Heart left ventricle (tissue), 13 donors: ENCODE results near the gene GRIP2.

Source experiments
- POLR2A ChIP-seq, 2 donors: fragments of 450-650 bp; IDR thresholded peaks; one replicate each; pipeline ENCODE4 v1.6.1; 2017; ENCODE audit warnings: antibody characterized with exemption in 2 of 2, mild to moderate bottlenecking in 2 of 2, moderate library complexity in 2 of 2
- TF ChIP-seq, protein P1 (sequence below), 12 donors: fragments of 200-600 bp; sonication (generic) in 4 of 12; IDR thresholded peaks; one replicate each; pipeline versions ENCODE4 v1.5.0 to v1.8.0; 2018 to 2022; ENCODE audit warnings: antibody characterized with exemption in 12 of 12, mild to moderate bottlenecking in 5 of 12
- donor health status: ischemic (EF 13 %, LVEDD 7.1; RV severe dilation, severe dysfunction).
- donor health status: DM: no; HTN: yes; CAD: no.
- donor health status: DM: no; HTN: no; CAD: no.
- donor health status: ischemic (EF 25% LVEDD 6.9; RV normal size, moderate dysfunction).
- donor health status: ischemic (EF 25% LVEDD 5.7; RV mildly dilated, moderate dysfunction).
- donor health status: ischemic (EF 35%, LVEDD 5.7; RV mildly dilated, moderate dysfunction).
- donor health status: nonischemic (EF 11% LVEDD 7.7; RV severe dilation, severe dysfunction).
- donor health status: DM: yes; HTN: yes; CAD: no.
- donor health status: PGD.
- donor health status: ischemic (EF 29% LVEDD 5.4; RV normal size, mild dysfunction).
- donor health status: nonischemic (EF 23%, LVEDD 6.1; RV moderate dilation, normal function).

DNA sequence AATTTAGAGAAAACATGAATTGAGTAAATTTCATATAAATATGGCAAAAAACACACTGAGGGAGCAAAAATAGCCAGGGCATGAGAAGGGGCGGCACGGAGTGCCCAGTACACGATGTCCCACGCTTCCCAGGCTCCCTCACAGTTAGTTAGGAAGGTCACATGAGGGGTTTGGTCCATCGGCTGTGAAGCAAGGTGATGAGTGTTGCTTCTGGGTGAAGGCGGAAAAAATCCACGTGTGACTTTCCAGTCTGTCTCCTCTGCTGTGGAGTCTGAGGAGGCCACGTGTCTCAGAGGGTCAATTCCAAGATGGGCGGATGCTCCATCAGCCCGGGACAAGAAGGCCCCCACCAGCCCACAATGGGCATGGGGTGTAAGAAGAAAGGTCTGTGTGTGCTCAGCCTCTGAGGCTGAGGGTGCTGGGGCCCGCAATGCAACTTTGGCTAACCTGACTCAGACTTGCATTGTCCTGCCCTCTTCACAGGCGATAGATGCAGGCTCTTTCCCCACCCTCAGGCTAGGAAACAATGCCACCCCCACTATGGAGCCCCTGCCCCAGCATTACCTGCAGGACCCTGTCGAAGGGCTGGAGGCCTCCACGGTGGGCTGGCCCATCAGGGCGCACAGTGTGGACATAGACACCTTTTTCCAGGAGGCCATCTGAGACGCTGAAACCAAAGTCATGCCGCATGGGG, 45.7 kb downstream of the GRIP2 start:
- TF ChIP-seq, protein P1, sequence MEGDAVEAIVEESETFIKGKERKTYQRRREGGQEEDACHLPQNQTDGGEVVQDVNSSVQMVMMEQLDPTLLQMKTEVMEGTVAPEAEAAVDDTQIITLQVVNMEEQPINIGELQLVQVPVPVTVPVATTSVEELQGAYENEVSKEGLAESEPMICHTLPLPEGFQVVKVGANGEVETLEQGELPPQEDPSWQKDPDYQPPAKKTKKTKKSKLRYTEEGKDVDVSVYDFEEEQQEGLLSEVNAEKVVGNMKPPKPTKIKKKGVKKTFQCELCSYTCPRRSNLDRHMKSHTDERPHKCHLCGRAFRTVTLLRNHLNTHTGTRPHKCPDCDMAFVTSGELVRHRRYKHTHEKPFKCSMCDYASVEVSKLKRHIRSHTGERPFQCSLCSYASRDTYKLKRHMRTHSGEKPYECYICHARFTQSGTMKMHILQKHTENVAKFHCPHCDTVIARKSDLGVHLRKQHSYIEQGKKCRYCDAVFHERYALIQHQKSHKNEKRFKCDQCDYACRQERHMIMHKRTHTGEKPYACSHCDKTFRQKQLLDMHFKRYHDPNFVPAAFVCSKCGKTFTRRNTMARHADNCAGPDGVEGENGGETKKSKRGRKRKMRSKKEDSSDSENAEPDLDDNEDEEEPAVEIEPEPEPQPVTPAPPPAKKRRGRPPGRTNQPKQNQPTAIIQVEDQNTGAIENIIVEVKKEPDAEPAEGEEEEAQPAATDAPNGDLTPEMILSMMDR (IDR thresholded peaks at IDR 0.05) = no peak
- TF ChIP-seq POLR2A (IDR thresholded peaks at IDR 0.05) = no peak
